PC-9 (cell line): ENCODE results near the gene LRRC46. TPM values are rescaled to one million over a fixed set of nuclear protein-coding genes. Genes with fewer than 3 reads are reported as not detected.
A peak's percentile ranks its signal among the peaks of the same experiment; 100 is the strongest.

Experiments
- BruUV-seq: library from RNA; stranded (reverse); fragments of 400-500 nt; replicated peaks from 2 replicates; lab custom pipeline; 2021; lab: Mats Ljungman, UMichigan
- CTCF ChIA-PET: fragments of 300-600 bp; sonication (Branson Sonifier 250); formaldehyde crosslinking; loops from one replicate; lab custom pipeline; 2022; ENCODE audit warnings: antibody characterized with exemption; lab: Charles Lee
- POLR2A ChIA-PET: fragments of 300-600 bp; sonication (Branson Sonifier 250); formaldehyde crosslinking; loops from one replicate; lab custom pipeline; 2022; ENCODE audit warnings: antibody characterized with exemption; ENCODE audit not compliant: unreplicated experiment; lab: Charles Lee
- DNase-seq, 2 experiments: peaks; one replicate each; pipeline versions ENCODE4 v3.0.0 to v3.0.0-alpha.2; 2015 to 2022; ENCODE audit warnings: mixed read lengths in 1 of 2
- H2AFZ ChIP-seq: fragments of 200-600 bp; sonication (generic); 2 replicates; pipeline ENCODE4 v1.8.1; 2017; ENCODE audit warnings: antibody characterized with exemption
- H3F3A ChIP-seq: fragments of 200-600 bp; sonication (generic); 2 replicates; pipeline ENCODE4 v1.8.1; 2017; ENCODE audit warnings: antibody characterized with exemption, mild to moderate bottlenecking, low read depth; ENCODE audit not compliant: insufficient read depth
- H3K27ac ChIP-seq: fragments of 200-600 bp; sonication (generic); 2 replicates; pipeline ENCODE4 v1.6.1; 2016; ENCODE audit warnings: mixed run types
- H3K27me3 ChIP-seq: fragments of 200-600 bp; sonication (generic); 2 replicates; pipeline ENCODE4 v1.6.1; 2016; ENCODE audit warnings: low read depth, mixed run types; ENCODE audit not compliant: insufficient read depth
- H3K36me3 ChIP-seq: fragments of 200-600 bp; sonication (generic); 2 replicates; pipeline ENCODE4 v1.6.1; 2016; ENCODE audit warnings: low read depth, mixed run types
- H3K4me1 ChIP-seq: fragments of 200-600 bp; sonication (generic); replicated peaks from 2 replicates; pipeline ENCODE4 v1.6.1; 2016; ENCODE audit warnings: mixed run types; ENCODE audit not compliant: insufficient read depth
- H3K4me2 ChIP-seq: fragments of 200-600 bp; sonication (generic); 2 replicates; pipeline ENCODE4 v1.6.1; 2017; ENCODE audit warnings: mixed run types
- H3K4me3 ChIP-seq: fragments of 200-600 bp; sonication (generic); 2 replicates; pipeline ENCODE4 v1.6.1; 2016; ENCODE audit warnings: mixed run types
- H3K79me2 ChIP-seq: fragments of 200-600 bp; sonication (generic); 2 replicates; pipeline ENCODE4 v1.6.1; 2017; ENCODE audit warnings: low read depth, mixed run types
- H3K9me2 ChIP-seq: fragments of 200-600 bp; sonication (generic); 2 replicates; pipeline ENCODE4 v1.8.1; 2017; ENCODE audit warnings: mild to moderate bottlenecking; ENCODE audit not compliant: insufficient read depth
- H3K9me3 ChIP-seq: fragments of 200-600 bp; sonication (generic); 2 replicates; pipeline ENCODE4 v1.8.1; 2016; ENCODE audit warnings: low read depth; ENCODE audit not compliant: insufficient read depth
- H4K20me1 ChIP-seq: fragments of 200-600 bp; sonication (generic); 2 replicates; pipeline ENCODE4 v1.8.1; 2017; ENCODE audit not compliant: insufficient read depth
- EZH2 ChIP-seq: fragments of 200-600 bp; sonication (generic); IDR thresholded peaks from 2 replicates; pipeline ENCODE4 v1.8.0; 2017; ENCODE audit warnings: antibody characterized with exemption, low read depth
- intact Hi-C: fragments of 100-400 bp; cut with micrococcal nuclease; formaldehyde crosslinking; loops from one replicate; pipeline ENCODE4 v1.10.0; 2022; ENCODE audit not compliant: unreplicated experiment
- total RNA-seq: library from RNA; stranded (reverse); gene quantifications from 2 replicates; pipeline ENCODE4 v1.2.3, GENCODE V29; 2021
- TF ChIP-seq, protein P1 (sequence below): fragments of 200-600 bp; sonication (generic); conservative IDR thresholded peaks from 2 replicates; pipeline ENCODE4 v1.6.1; 2017; ENCODE audit warnings: mixed run types, antibody characterized with exemption, mild to moderate bottlenecking, moderate library complexity

The LRRC46 gene
- total RNA-seq, 1 experiment from 2014 or later: 1.9 TPM

DNA sequence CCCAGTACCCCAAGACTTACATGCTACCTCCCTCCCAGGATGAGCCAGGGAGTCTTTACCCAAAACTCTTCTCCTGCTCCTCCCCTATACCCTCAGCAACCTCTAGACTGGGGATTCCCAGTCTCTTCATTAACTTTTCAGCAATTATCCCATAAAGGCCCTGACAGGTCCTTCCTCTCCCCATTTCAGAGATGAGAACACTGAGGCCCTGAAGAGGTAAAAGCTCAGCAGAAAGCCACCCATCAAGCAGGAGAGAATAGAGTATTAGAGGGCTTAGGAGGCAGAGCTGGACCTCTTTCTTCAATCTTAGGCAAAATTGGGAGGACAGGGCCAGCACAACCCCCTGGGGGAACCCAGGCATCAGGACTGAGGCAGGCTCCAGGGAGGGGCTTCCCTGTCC is 25.4 kb downstream of the LRRC46 start:
- H3K79me2 ChIP-seq: no peaks in the 10 kb centered on the region
- H2AFZ ChIP-seq: no peak overlapping the region
- peak overlapping the region; percentile 23; the same call in 1 of the 2 replicates for H3K4me2 ChIP-seq
- BruUV-seq: no TSS peak
- DNase-seq: no peak
- no peaks in the 10 kb centered on the region for H3K36me3 ChIP-seq
- ChIA-PET POLR2A (no interaction called here), CTCF (no interaction called here)
- TF ChIP-seq EZH2: no peak
- TF ChIP-seq, protein P1, sequence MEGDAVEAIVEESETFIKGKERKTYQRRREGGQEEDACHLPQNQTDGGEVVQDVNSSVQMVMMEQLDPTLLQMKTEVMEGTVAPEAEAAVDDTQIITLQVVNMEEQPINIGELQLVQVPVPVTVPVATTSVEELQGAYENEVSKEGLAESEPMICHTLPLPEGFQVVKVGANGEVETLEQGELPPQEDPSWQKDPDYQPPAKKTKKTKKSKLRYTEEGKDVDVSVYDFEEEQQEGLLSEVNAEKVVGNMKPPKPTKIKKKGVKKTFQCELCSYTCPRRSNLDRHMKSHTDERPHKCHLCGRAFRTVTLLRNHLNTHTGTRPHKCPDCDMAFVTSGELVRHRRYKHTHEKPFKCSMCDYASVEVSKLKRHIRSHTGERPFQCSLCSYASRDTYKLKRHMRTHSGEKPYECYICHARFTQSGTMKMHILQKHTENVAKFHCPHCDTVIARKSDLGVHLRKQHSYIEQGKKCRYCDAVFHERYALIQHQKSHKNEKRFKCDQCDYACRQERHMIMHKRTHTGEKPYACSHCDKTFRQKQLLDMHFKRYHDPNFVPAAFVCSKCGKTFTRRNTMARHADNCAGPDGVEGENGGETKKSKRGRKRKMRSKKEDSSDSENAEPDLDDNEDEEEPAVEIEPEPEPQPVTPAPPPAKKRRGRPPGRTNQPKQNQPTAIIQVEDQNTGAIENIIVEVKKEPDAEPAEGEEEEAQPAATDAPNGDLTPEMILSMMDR: no peak
- no peaks in the 10 kb centered on the region for H3F3A ChIP-seq
- H3K9me3 ChIP-seq: no peaks in the 10 kb centered on the region
- H3K27me3 ChIP-seq: no peaks in the 10 kb centered on the region
- no peaks in the 10 kb centered on the region for H4K20me1 ChIP-seq
- intact Hi-C loops: no loop called here
- H3K4me1 ChIP-seq: peaks cover 14% of the 10 kb centered on the region
- no peaks in the 10 kb centered on the region for H3K9me2 ChIP-seq
- no peak overlapping the region for H3K27ac ChIP-seq
- H3K4me3 ChIP-seq: no peak overlapping the region

DNA sequence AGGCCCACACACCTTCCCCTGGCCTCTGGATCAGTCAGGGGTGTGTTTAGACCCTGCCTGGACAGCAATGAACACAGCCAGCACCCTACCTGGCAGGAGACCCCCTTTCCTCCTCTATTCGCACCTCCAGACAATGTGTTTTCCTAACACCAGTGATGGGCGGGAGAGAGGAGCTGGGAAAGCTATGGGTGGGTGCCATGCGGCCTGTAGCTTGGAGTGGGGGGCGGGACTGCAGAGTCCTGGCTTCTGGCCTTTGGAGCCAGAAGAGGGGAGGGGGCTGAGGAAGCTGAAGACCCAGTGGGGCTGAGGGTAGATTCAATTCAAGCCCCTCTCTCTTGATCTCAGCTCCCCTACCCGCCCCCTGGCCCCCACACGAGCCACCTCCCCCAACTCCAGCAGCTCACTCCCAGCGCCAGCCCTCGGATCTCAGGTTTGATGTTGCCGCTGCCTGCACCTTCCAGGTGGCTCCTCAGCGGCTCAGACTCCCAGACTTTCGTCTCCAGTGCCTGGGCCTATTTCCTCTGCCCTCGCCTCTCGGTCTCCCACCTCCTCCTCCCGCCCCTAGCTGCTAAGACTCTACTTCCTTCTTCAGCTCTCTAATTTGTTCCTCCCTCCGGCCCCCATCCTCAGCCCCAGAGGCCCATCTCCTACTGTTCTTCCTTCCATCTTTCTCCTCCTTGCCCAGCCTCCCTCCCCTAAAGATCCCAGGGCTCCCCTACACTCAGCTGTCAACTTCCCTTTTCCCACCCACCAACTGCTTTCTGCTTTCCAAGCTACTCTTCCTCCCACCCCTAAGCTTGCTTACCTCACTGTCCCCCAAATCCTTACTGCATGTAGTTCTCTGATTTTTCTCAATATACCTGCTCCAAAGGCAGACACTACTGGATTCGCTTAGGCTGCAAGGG is 26.3 kb downstream of the LRRC46 start:
- ChIA-PET CTCF (no interaction called here), POLR2A (no interaction called here)
- H3K27me3 ChIP-seq: no peaks in the 10 kb centered on the region
- DNase-seq: no peak
- intact Hi-C loops: no loop called here
- no peaks in the 10 kb centered on the region for H3K79me2 ChIP-seq
- peaks cover 9% of the 10 kb centered on the region for H3F3A ChIP-seq
- no TSS peak for BruUV-seq
- H3K27ac ChIP-seq: no peak overlapping the region
- H3K9me2 ChIP-seq: no peaks in the 10 kb centered on the region
- no peak overlapping the region for H2AFZ ChIP-seq
- H3K4me1 ChIP-seq: peaks cover 23% of the 10 kb centered on the region
- TF ChIP-seq EZH2: no peak
- TF ChIP-seq, protein P1: no peak
- no peak overlapping the region for H3K4me2 ChIP-seq
- no peaks in the 10 kb centered on the region for H3K9me3 ChIP-seq
- H4K20me1 ChIP-seq: no peaks in the 10 kb centered on the region
- H3K4me3 ChIP-seq: no peak overlapping the region
- no peaks in the 10 kb centered on the region for H3K36me3 ChIP-seq

DNA sequence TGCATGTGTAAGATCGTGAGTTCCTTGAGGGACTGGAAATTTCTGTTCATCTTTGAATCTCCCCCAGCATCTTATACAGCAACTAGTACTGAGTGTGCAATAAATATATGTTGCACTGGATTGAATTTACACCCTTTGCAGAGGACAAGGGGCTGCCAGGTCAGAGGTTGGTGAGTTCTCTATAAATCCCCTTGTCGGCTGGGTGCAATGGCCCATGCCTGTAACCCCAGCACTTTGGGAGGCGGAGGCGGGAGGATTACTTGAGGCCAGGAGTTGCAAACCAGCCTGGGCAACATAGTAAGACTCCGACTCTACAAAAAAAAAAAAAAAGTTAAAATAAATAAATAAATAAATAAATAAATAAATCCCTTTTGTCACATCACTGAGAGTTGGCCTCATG is 28.9 kb downstream of the LRRC46 start:
- Histone ChIP-seq H3K9me2 (no peaks in the 10 kb centered on the region), H3K4me3 (no peak overlapping the region), H3K79me2 (no peaks in the 10 kb centered on the region), H4K20me1 (no peaks in the 10 kb centered on the region), H3K9me3 (no peaks in the 10 kb centered on the region), H3K4me2 (no peak overlapping the region), H3K4me1 (peaks cover 46% of the 10 kb centered on the region), H2AFZ (no peak overlapping the region), H3K36me3 (no peaks in the 10 kb centered on the region), H3K27ac (no peak overlapping the region), H3F3A (peaks cover 29% of the 10 kb centered on the region), H3K27me3 (no peaks in the 10 kb centered on the region)
- DNase-seq: no peak
- CTCF ChIA-PET: no interaction called here
- POLR2A ChIA-PET: no interaction called here
- BruUV-seq: no TSS peak
- intact Hi-C loops: no loop called here
- TF ChIP-seq, protein P1: no peak
- no peak for TF ChIP-seq EZH2
